GM21515 (cell line): ENCODE data around the gene PSEN2.
A peak's percentile ranks its signal among the peaks of the same experiment; 100 is the strongest.

Experiments used
- ATAC-seq: cut with Tn5 transposase; IDR thresholded peaks from one replicate; pipeline ENCODE4 v1.9.1; 2021; ENCODE audit not compliant: unreplicated experiment

PSEN2 gene

DNA sequence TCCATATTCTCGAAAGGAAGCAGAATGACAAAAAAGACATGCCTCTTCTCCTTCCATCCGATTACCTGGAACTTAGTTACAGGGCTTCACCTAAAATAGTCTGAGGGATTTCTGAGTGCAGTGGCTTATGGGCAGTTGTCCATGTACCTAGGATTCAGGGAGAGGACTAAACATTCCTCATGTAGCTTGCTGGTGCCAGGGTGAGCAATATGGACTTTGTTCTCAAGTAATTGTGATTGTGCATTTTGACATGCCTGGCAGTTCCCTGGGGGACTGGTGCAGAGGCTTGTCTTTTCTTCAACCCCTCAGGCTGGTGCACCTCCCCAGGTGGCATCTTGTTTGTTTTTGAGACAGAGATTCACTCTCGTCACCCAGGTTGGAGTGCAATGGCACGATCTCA, 6.1 kb upstream of the PSEN2 start:
- ATAC-seq = no peak

DNA sequence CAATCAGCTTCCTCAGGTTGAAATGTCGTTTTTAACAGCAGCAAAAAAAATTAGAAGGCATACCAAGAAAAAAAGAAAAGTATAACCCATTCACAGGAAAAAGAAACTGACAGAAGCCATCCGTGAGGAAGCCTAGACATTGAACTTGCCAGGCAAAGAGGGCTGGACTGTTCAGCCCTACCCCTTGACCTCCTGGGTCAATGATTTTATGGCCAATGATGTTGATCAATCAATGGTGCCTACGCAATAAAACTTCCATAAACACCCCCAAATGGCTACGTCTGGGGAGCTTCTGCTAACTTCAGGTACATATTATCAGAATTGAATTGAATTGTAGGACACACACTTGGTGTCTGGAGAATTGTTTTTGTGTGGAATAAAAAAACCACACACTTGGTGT, 4.8 kb upstream of the PSEN2 start:
- no peak for ATAC-seq

DNA sequence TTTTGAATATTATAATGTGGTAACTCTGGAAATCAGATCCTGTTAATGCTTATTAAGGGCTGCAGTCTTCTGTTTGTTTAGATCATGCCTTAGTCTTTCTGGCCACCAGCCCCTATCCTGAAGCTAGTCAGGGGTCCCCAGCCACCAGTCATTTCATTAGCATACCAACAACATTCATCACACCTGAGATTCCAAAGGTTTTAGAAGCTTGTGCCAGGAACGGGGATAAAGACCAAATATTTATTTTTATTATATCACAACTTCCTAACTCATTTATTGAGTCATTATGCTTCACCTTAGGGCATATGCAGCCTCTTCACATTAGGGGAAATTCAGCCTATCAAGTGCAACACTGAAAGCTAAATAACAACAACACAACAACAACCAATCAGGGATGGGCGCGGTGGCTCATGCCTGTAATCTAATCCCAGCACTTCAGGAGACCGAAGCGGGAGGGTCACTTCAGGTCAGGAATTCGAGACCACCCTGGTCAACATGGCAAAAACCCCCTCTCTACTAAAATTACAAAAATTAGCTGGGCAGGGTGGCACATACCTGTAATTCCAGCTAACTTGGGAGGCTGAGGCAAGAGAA, 2.9 kb upstream of the PSEN2 start:
- no peak for ATAC-seq

DNA sequence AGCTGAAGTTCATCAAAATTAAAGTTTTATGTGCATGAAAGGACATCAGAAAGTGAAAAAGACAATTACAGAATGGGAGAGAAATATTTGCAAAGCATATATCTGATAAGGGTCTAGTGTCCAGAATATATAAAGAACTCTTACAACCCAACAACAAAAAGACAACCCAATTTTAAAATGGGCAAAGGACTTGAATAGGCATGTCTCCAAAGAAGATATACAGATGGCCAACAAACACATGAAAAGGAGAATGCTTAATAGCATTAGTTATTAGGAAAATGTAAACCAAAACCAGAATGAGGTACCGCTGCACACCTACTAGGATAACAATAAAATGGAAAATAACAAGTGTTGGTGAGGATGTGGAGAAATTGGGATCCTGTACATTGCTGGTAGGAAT, 1.7 kb upstream of the PSEN2 start:
- no peak for ATAC-seq

DNA sequence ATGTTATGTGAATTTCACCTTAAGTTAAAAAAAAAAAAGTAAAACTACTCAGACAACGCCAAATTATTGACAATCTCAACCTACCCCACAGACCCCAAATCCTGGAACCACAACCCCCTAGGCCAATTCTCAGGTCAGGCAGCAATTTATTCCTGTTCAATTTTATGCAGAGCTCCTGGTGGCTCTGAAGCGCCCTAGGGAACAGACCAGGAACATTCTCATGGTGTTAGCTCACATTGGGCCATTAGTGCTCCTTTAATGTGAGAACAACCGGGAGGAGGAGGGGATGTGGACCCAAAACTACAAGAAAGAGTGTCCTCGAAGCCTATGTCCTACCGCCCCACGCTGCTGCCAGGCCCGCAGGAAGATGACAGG, 403 bp upstream of the PSEN2 start:
- ATAC-seq = no peak

DNA sequence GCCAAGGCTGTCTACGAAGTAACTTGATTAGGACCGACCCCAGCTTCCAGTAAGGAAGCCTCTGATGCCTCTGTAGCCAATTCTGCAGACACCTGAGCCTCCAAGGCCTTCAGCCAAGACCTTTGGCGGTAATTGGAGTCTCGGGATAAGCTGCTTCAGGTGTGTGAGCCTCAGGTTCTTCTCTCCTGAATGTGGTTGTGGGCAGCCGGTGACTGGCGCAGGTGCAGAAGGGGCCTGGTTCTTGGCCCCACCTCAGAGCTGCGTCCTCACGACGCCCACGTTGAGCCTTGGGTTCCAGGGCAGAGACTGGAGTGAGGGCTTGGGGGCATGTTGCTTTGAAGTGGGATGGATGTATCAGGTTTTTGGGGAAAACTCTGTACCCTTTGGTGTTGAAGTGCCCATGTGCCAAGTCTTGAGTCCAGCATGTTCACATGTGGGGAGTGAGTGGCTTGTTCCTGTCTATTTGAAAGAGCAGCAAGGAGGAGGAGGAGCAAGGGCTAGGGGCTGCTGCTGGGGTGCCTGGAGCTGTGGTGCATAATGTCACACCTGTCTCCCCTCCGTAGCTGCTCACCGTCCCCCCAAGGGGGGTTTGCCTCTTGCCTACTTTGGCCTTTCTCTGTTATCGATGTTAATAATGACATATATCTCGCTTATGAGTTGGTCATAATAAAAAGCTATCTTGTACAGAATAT, 1.4 kb downstream of the PSEN2 start:
- ATAC-seq = no peak

DNA sequence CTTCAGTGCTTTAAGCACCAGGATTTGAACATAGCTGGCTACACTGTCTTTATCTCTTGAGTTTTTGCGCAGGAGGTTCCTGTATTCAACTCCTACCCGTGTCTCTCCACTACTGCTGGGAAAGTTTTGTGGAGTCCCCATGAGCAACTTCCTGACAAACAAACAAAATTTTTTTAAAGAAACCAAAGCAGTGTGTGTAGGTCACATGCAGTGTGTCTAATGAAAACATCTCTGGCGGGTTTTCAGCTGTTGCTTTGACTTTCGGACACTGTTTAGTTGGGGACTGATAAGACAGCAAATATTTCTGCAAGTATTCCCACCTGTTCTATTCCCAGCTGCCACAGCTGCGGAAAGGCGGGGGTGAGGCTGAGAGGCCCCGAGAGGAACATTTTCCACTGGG, 2.0 kb downstream of the PSEN2 start:
- ATAC-seq = no peak

- ATAC-seq = no peak
Observed at GRCh38 chr1:226873771-226874578, 3.6 kb downstream of the PSEN2 start.

- no peak for ATAC-seq
Observed at GRCh38 chr1:226874579-226875425, 4.4 kb downstream of the PSEN2 start.

GRCh38 chr1:226875641-226876295, 5.4 kb downstream of the PSEN2 start:
- ATAC-seq = no peak

GRCh38 chr1:226877669-226878068, 7.3 kb downstream of the PSEN2 start:
- ATAC-seq = no peak

DNA sequence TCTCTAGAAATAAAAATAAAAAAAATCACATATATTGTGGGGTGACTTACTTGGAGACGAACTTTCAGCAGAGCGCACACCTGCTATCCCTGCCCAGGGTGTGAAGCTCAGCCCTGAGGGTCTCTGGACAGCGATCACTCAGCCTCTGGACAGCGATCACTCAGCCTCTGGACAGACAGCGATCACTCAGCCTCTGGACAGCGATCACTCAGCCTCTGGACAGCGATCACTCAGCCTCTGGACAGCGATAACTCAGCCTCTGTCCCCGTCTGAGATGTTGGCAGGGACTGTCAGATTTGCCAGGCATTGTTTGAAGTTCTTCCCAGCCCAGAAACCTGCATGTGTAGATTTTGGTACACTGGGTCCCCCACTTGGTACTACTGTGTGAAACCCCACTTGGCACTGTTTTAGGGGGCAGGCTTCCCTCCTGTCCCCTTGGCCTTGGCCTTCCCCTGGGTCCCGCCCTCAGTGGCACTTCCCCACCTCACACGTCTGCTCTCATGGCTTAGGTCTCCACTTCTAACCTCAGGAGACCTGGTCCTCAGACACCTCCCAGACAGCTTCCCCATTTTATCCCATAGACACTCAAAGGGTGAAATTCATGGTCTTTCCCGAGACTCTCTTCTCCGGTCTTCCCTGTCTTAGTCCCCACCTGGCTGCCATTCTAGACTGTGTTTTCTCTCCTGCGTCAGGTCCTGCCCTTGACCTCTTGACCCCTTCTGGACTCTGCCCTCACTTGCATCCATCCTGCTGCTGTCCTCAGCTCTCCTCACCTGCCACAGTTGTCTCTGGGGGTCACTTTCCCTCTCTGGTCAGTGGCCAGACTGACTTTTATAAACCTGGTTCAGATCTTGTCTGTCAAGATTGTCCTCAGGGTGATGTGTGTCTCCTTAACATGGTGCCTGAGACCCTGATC, 10.2 kb downstream of the PSEN2 start:
- no peak for ATAC-seq

DNA sequence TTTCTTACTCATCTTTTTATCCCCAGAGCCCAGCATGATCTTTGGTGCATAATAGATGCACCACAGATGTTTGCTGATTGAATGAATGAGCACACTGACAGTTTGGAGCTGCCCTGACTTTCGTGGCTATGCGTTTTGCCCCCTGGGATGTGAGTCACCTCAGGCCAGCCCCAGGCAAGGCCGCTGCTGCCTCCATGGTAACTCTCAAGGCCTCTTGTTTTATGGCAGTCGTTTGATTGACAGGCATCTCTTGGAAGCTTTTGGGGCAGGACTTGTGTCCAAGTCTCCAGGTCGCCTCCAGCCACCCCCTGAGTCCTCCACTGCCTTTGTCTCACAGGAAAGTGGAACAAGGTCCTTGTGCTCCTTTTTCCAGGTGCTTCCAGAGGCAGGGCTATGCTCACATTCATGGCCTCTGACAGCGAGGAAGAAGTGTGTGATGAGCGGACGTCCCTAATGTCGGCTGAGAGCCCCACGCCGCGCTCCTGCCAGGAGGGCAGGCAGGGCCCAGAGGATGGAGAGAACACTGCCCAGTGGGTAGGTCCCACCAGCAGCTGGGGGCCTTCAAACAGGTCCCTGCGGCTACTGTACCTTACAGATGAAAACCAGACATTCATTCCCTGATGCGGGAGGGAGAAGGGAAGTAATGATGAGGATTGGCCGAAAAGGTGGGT, 11.2 kb downstream of the PSEN2 start:
- no peak for ATAC-seq

DNA sequence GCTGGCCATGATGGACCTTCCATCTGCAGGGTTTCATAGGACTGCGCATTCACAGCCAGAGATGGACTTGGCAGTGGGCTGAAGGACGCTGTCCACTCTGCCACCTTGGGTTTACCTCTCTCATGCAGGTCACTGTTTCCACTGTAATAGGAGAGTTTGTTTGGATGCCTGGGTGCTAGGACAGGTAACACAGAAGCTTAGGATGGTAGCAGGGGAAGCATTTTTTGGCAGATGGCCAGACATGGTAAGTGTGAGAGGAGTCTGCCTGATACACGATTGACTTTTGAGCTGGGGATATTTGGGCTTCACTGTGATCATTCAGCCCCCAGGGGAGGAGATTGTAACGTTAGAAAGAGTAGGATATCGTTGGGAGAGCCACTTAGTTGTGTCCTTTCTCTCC, 11.8 kb downstream of the PSEN2 start:
- no peak for ATAC-seq

DNA sequence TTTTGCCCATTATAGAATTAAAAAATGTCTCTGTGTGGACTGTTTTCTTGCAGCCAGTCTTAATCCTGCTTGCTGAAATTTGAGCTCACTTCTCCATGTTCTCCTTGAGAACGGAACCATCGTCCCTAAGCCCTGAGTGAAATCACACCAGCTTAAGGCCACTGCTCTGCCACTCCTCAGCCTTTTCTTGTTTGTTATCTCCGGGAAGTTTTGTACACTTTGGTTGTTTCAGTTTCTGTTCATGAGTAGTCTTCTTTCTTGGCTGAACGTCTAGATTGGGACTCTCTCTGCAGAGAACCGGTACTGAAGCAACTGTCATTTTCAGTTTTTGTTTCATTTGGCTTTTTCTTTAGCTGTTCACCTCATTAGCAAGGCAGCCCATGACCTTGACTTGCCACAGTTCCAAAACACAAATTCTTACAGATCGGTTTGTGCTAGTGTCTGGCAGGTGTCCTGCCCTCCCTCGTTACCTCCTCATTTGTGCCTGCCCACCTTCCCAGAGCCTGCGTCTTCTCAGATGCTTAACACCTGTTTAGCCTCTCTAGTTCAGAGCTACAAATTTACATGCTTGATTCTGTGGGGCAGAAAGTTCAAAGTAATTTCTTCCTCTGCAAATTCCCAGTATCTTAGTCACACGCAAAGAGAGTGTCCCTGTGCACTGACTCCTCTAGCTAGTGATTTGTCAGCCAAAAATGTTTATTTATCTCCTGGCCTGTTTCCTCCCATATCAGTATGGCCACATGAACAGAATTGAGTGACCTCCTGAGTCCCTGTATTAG, 12.4 kb downstream of the PSEN2 start:
- peak; percentile 93 for ATAC-seq

DNA sequence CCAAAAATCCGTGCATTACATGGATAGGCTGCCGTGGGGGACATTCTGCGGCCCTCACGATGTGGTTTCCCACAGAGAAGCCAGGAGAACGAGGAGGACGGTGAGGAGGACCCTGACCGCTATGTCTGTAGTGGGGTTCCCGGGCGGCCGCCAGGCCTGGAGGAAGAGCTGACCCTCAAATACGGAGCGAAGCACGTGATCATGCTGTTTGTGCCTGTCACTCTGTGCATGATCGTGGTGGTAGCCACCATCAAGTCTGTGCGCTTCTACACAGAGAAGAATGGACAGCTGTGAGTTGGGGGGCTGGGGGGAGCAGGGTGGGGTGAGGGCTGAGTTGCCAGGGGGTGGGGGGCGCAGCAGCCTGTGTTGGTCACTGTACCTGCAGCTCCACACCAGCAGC, 13.2 kb downstream of the PSEN2 start:
- no peak for ATAC-seq

DNA sequence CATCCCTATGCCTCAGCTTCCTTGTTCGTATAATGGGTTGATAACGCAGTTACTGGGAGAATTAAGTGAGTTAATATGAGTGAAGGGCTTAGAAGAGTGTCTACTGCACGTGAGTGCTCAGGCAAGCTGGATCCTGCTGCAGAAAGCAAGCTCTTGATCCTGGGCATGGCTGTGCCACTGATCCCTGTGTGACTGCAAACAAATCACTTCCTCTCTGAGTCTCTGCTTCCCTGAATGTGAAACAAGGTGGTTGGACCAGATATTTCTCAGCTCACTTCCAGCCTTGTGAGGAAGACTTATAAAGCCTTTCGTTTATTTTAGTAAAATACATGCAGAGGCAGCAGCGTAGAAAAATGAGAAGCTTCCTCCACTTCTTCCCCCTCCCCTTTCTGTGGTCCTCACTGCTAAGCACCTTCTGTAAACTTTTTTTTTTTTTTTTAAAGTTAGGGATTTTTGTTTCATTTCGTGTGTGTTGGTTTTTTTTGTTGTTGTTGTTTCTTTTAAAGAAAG, 13.8 kb downstream of the PSEN2 start:
- ATAC-seq = no peak
